Suprapubic skin (tissue), 4 donors: ENCODE data around the gene LPP.

Experiments used
- POLR2A ChIP-seq, 2 donors: fragments of 450-650 bp; IDR thresholded peaks; one replicate each; pipeline ENCODE4 v1.6.1; 2017; ENCODE audit warnings: antibody characterized with exemption in 2 of 2, mild to moderate bottlenecking in 2 of 2, moderate library complexity in 2 of 2
- POLR2AphosphoS5 ChIP-seq, 3 donors: sonication (generic); formaldehyde crosslinking; IDR thresholded peaks; one replicate each; pipeline ENCODE4 v1.6.1; 2017; ENCODE audit warnings: antibody characterized with exemption in 3 of 3
- TF ChIP-seq, protein P1 (sequence below), 2 donors: fragments of 200-600 bp in 1 of 2; fragments of 450-650 bp in 1 of 2; sonication (generic) in 1 of 2; IDR thresholded peaks; one replicate each; pipeline ENCODE4 v1.5.1; 2016 to 2019; ENCODE audit warnings: antibody characterized with exemption in 2 of 2, mild to moderate bottlenecking in 1 of 2, moderate library complexity in 1 of 2

DNA sequence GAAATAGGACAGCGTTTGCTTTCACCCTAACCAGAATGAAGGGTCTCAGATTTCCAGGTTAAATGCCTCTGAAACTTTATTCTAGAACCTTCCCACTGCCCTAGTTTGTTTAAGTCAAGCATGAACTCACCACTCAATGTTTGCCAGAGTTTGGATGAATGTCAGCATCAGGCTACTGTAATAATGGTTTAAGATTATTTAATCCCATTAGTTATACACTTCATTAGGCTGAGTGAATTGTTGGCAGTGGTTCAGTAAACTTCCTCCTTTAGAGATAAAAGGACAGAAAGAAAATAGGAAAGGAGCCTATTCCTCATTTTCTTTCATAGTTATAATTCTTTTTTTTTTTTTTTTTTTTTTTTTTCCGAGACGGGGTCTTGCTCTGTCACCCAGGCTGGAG is 615.9 kb downstream of the LPP start:
- TF ChIP-seq, protein P1, sequence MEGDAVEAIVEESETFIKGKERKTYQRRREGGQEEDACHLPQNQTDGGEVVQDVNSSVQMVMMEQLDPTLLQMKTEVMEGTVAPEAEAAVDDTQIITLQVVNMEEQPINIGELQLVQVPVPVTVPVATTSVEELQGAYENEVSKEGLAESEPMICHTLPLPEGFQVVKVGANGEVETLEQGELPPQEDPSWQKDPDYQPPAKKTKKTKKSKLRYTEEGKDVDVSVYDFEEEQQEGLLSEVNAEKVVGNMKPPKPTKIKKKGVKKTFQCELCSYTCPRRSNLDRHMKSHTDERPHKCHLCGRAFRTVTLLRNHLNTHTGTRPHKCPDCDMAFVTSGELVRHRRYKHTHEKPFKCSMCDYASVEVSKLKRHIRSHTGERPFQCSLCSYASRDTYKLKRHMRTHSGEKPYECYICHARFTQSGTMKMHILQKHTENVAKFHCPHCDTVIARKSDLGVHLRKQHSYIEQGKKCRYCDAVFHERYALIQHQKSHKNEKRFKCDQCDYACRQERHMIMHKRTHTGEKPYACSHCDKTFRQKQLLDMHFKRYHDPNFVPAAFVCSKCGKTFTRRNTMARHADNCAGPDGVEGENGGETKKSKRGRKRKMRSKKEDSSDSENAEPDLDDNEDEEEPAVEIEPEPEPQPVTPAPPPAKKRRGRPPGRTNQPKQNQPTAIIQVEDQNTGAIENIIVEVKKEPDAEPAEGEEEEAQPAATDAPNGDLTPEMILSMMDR (IDR thresholded peaks at IDR 0.05) = no peak
- TF ChIP-seq POLR2AphosphoS5 (IDR thresholded peaks at IDR 0.05) (no peak), POLR2A (IDR thresholded peaks at IDR 0.05) (no peak)
